Stimulated activated naive CD8-positive, alpha-beta T cell treated with anti-CD3 and anti-CD28 coated beads, Interleukin-15, Interleukin-2, amounts not matched to agents 100 ng/mL and 50 ng/mL, for 24 hours (primary cell): ENCODE results near the gene RASA3.
"Not testable (repeated sequence)": the region's sequence is repeated elsewhere in the genome, so short reads cannot be mapped to it uniquely, and the experiment has no call there.

Experiments used
- H3K27ac Mint-ChIP-seq: one replicate; pipeline ENCODE4 v1.8.0; 2021; ENCODE audit warnings: mild to moderate bottlenecking, mixed read lengths
- H3K27me3 Mint-ChIP-seq: one replicate; pipeline ENCODE4 v1.8.0; 2021; ENCODE audit warnings: mixed read lengths
- H3K36me3 Mint-ChIP-seq: one replicate; pipeline ENCODE4 v1.8.0; 2021; ENCODE audit warnings: low read depth, mixed read lengths
- H3K4me1 Mint-ChIP-seq: one replicate; pipeline ENCODE4 v1.8.0; 2021; ENCODE audit warnings: low read depth, mixed read lengths
- H3K4me3 Mint-ChIP-seq: one replicate; pipeline ENCODE4 v1.8.0; 2021; ENCODE audit warnings: mild to moderate bottlenecking, mixed read lengths
- H3K9me3 Mint-ChIP-seq: one replicate; pipeline ENCODE4 v1.8.0; 2021; ENCODE audit warnings: mixed read lengths

Gene RASA3

DNA sequence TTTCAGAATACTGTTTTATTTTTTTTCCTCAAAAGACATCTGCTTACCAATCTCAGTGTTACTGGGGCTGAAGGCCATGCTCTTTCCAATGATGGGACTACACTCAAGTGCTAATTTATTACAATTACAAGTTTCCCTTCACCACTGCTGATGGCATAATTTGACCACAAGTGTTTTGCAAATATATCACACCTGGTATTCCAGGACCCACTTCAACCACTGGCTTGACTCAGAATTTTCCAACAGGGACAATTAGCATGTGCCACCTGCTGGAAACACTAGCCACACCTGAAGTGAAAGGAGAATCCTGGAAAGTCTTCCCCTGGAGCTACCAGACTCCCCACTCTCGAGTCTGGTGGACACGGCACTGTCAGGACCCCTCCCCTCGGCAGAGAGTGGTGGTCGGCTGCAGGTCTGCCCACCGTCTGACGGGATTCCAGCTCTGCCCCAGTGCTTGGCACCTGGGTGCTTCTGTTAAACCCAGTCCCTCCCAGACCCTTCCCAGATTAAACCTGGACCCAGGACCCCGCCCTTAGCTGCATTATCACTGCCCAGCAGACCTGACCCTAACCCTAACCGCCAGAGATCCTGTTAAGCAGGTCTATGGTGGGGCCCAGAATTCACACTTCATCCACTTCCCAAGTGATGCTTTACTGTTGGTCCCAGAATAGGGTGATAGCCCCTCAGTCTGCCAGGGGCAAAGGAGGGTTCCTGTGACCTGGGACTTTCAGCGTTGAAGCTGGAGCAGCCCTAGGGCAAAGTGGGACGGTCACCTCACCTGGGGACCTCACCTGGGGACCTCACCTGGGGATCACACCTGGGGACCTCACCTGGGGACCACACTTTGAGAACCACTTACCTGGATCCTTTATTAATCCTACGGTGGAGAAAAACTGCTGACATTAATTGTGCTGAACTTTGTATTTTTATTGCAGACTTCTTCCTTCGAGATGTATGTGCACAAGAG is 17.6 kb upstream of the RASA3 start:
- Mint-ChIP-seq H3K4me3 (peak overlapping the region; percentile 40), H3K4me1 (peaks cover 93% of the 10 kb centered on the region), H3K27ac (peak overlapping the region; percentile 75), H3K36me3 (peaks cover 4% of the 10 kb centered on the region), H3K9me3 (peaks cover 6% of the 10 kb centered on the region), H3K27me3 (no peaks in the 10 kb centered on the region)

DNA sequence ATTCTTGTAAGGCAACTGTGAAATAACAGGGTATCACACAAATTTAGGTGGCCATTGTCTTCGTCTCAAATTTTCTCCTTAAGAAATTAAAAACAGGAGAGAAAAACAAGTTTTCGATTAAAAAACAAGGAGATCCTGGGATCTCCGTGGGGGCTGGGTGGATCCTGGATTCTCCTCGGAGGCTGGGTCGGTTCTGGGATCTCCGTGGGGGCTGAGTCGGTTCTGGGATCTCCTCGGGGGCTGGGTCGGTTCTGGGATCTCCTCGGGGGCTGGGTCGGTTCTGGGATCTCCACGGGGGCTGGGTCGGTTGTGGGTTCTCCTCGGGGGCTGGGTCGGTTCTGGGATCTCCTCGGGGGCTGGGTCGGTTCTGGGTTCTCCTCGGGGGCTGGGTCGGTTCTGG is 16.5 kb upstream of the RASA3 start:
- not testable (repeated sequence) for H3K36me3 Mint-ChIP-seq, H3K9me3 Mint-ChIP-seq, H3K27me3 Mint-ChIP-seq
- Mint-ChIP-seq H3K4me1 (peaks cover 90% of the 10 kb centered on the region), H3K4me3 (peak overlapping the region; percentile 66), H3K27ac (peak overlapping the region; percentile 89)

DNA sequence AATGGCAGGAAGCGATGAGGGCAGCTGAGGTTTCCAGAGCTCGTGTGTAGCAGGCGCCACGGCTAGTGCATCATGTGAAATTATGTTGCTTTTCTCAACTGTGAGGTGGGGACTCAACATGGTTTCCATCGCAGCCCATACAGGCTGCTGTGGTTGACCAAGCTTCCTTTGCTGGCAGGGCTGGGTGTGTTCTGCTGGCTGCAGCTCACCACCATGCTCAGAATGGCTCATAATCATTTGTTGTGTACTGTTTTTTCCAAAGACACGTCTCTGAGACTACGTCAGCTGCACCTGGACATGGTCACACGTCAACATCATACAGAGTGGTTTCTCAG is 16.1 kb upstream of the RASA3 start:
- H3K36me3 Mint-ChIP-seq: peaks cover 2% of the 10 kb centered on the region
- no peaks in the 10 kb centered on the region for H3K27me3 Mint-ChIP-seq
- H3K4me3 Mint-ChIP-seq: peak overlapping the region; percentile 66
- peaks cover 2% of the 10 kb centered on the region for H3K9me3 Mint-ChIP-seq
- peaks cover 86% of the 10 kb centered on the region for H3K4me1 Mint-ChIP-seq
- peak overlapping the region; percentile 89 for H3K27ac Mint-ChIP-seq

DNA sequence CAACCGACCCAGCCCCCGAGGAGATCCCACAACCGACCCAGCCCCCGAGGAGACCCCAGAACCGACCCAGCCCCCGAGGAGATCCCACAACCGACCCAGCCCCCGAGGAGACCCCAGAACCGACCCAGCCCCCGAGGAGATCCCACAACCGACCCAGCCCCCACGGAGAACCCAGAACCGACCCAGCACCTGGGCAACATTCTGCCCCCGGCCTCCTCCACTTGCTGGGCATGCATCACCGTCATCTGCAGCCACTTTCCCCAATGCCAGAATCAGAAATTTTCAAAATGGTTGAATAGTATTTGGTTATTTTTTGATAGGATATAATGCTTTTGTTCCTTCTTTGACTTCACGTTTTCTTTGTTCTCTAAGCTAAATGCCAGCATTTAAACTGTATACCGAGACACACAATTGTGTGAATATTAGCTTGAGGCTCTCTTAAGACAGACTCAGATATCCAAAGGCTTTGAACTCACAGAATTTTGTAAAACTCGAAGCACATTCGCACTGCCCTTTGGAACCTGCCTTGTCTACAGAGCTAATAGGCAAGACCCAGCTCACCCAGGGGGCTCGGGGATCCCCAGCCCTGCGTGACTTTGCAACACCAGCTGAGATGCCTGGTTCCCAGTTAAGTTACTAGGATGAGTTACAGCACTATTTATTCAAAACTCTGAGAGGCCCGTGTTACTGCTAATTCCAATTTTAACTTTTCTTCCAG is 15.5 kb upstream of the RASA3 start:
- H3K9me3 Mint-ChIP-seq: no peaks in the 10 kb centered on the region
- H3K27me3 Mint-ChIP-seq: no peaks in the 10 kb centered on the region
- H3K27ac Mint-ChIP-seq: peak overlapping the region; percentile 89
- H3K4me3 Mint-ChIP-seq: peak overlapping the region; percentile 66
- H3K36me3 Mint-ChIP-seq: no peaks in the 10 kb centered on the region
- peaks cover 81% of the 10 kb centered on the region for H3K4me1 Mint-ChIP-seq

DNA sequence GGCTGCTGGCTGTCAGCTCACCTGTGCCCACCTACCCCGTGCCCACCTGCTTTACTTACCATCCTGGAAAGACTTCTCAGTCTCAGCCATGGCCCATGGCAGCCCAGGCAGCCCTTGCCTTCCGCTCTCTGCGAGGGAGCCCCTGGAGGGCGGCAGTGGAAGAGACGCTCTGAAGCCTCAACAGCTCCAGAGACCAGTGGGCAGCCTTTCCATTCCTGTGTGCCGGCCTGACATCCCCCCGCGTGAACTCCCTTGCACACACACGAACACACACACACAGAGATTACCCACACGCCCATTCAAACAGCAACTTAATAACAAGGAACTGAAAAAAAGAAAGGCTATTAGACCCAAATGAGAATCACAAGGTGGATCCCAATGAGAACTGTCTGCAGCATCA is 14.2 kb upstream of the RASA3 start:
- no peaks in the 10 kb centered on the region for H3K9me3 Mint-ChIP-seq
- no peaks in the 10 kb centered on the region for H3K36me3 Mint-ChIP-seq

DNA sequence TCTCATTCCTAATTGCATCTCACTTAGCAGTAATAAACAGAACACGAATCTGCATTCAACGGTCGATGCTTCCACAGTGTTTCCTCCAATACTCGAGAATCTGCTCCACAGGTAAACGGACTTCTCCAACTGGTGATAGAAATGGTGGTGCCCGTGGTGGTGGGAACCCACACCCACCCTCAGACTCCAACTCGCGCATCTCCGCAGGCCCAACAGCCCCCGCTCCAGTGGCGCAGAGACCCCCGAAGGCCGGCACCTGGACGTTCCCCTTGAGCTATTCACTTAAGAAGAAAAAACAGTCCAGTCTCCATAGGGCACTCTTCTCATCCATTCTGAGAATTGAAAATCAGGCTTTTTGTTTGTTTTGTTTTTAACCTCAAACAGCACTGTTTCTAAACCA is 13.8 kb upstream of the RASA3 start:
- Mint-ChIP-seq H3K4me1 (peaks cover 63% of the 10 kb centered on the region), H3K27me3 (no peaks in the 10 kb centered on the region), H3K27ac (peak overlapping the region; percentile 29), H3K4me3 (no peak overlapping the region), H3K9me3 (no peaks in the 10 kb centered on the region), H3K36me3 (no peaks in the 10 kb centered on the region)

More for the DNA sequence above, 14.2 kb upstream of the RASA3 start:
- no peak overlapping the region for H3K4me3 Mint-ChIP-seq
- peaks cover 68% of the 10 kb centered on the region for H3K4me1 Mint-ChIP-seq
- no peaks in the 10 kb centered on the region for H3K27me3 Mint-ChIP-seq
- peak overlapping the region; percentile 82 for H3K27ac Mint-ChIP-seq

DNA sequence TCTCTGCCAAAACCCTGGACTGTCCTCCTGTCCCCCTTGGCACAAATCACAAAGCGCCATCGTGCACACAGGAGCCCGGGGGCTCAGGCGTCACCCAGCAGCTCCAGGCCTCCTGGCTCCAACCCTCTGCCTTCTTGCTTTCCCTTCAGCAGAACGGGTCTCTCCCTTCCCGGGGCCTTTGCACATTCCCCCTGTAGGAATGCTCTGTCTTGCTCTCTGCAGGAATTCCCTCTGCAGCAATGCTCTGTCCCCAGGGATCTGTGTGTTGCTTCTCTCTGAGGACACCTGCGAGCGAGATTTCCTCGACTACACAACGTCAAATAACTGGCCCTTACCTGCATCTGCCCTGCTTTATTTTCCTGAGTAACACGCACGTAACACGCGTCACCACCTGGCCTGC is 13.3 kb upstream of the RASA3 start:
- Mint-ChIP-seq H3K4me1 (peaks cover 58% of the 10 kb centered on the region), H3K27ac (peak overlapping the region; percentile 29), H3K36me3 (no peaks in the 10 kb centered on the region), H3K27me3 (no peaks in the 10 kb centered on the region), H3K4me3 (no peak overlapping the region), H3K9me3 (no peaks in the 10 kb centered on the region)

DNA sequence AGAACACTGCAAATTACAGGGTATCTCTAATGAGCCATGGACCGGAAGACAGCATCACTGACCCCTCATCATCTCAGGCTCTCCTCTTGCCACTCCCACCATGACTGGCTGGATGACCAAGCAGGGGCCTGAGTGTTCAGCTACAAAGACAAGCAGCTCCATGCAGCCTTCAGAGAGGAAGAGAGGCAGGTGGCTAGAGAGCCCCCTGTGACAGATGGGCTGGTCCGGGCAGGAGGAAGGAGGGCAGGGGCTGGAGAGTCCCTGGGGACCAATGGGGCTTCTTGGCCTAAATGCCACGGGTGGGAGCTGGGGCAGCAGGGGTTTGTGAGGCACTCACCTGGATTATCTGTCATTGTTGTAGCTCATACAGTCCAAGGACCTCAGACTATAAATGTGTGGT is 12.8 kb upstream of the RASA3 start:
- peaks cover 54% of the 10 kb centered on the region for H3K4me1 Mint-ChIP-seq
- no peaks in the 10 kb centered on the region for H3K27me3 Mint-ChIP-seq
- no peak overlapping the region for H3K4me3 Mint-ChIP-seq
- H3K9me3 Mint-ChIP-seq: no peaks in the 10 kb centered on the region
- no peaks in the 10 kb centered on the region for H3K36me3 Mint-ChIP-seq
- no peak overlapping the region for H3K27ac Mint-ChIP-seq

DNA sequence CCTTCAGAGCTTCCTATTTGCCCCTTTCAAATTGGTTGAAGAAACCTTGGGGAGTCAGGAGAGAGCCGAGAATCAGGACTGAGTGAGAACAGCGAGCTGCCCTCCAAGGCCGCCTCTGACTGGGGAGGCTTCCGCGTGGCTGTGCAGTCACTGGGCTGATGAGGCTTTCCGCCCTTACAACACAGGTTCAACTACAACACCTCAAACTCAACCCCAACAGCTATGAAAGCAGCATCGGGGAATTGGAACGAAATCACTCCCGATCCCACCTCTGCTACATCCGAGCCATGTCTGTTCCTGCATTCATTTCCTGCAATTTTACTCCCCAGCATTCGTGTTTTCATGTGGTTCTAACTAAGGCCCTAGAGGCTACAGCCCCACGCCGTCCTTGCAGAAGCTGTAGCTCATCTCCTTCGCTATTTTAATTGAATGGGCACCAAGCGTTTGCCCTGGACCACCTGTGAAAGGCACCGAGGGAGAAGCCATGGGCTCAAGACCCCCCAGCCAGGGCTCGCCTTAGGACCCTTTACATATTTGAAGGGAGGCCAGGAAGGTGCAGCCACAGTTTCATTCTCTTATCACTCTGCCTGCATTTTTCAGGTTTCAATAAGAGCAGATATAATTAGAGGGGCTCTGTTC is 12.3 kb upstream of the RASA3 start:
- Mint-ChIP-seq H3K36me3 (no peaks in the 10 kb centered on the region), H3K27ac (no peak overlapping the region), H3K4me3 (no peak overlapping the region), H3K27me3 (no peaks in the 10 kb centered on the region), H3K4me1 (peaks cover 49% of the 10 kb centered on the region), H3K9me3 (no peaks in the 10 kb centered on the region)

DNA sequence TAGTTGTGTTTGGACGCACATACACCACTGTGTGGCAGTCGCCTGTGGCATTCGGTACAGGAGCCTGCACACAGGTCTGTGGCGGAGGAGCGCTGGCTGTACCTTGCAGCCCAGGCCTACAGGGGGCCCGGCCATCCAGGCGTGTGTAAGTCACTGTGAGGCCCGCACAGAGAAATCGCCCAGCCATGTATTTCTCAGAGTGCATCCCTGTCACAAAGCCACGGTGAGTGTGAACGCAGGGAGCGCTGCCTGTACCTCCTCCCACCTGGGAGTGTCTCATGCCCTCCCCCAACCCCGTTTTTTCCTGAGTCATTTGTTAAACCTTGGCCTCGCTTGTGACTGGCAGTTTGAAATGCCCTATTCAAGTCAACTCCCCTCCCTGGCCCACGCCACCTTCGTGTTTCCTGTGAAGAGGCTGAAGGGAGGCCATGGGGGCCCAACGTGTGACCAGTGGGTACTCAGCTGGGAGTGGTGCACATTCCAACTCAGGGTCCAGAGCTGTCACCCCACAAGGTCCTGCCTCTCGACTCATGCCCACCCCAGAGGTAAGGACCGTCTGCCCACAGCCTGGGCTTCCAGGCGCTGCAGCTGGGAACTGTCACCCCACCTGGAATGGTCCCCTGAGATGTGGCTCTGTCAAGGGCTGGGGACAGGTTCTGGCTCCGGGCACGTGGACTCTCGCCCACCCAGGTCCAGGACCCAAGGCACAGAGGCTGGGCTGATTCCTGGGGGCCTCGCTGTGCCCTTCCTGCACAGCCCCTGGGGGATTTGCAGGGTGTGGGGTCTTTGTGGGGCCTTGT is 11.6 kb upstream of the RASA3 start:
- Mint-ChIP-seq H3K4me3 (no peak overlapping the region), H3K4me1 (peaks cover 41% of the 10 kb centered on the region)

DNA sequence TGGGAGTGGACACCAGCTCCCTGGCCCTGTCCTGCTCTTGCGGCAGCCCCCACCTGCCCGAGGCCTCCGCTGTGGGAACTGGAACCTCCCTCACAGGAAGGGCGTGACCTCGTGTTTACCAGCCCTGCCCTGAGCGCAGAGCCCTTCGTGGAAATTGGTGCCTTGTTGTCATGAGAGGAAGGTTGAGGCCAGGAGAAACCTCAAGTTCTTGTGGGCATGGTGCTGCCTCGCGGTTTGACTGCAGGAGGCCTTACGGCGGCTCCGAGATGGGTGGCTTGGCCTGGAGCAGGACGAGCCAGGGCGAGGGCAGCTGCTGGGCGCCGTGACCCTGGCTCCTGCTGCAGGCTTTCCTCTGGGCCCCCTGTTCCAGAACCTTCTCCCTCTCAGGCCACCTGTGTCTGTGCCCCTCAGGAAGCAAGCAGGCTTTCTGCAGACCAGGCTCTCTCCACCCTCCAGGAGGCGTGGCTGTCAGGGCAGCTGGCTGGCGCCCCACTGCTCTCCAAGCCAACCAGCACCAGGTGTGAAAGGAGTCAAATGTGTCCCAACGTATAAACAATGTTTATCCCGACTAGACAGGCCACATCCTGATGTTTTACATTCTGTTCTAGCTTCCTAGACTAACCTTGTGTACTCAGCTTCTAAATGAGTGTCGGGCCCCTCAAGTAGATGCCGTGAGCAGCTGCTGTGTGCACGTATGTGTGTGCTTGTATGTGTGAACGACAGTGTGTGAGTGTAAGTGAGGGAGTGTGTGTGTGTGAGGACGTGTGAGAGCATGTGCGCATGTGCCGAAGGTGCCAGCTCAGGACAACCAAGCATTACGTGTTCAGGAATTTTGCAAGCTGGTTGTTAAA is 10.4 kb upstream of the RASA3 start:
- Mint-ChIP-seq H3K27ac (no peak overlapping the region), H3K9me3 (peaks cover 1% of the 10 kb centered on the region), H3K4me3 (no peak overlapping the region), H3K4me1 (peaks cover 32% of the 10 kb centered on the region), H3K27me3 (no peaks in the 10 kb centered on the region), H3K36me3 (no peaks in the 10 kb centered on the region)

More for the DNA sequence above, 11.6 kb upstream of the RASA3 start:
- no peak overlapping the region for H3K27ac Mint-ChIP-seq
- H3K9me3 Mint-ChIP-seq: no peaks in the 10 kb centered on the region
- no peaks in the 10 kb centered on the region for H3K27me3 Mint-ChIP-seq
- H3K36me3 Mint-ChIP-seq: no peaks in the 10 kb centered on the region

DNA sequence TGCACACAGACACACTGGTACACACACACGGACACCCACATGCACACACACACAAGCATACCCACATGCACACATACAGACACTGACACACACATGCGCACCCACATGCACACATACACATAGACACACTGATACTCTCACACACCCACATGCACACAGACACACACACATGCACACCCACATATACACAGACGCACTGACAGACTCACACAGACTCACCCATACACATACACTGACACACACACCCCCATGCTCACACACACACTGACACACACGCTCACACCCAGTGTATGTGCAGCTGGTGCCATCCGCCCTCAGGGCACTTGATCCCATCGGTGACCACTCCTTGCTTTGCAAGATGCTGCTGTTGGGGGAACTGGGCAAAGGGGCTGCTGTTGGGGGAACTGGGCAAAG is 9.7 kb upstream of the RASA3 start:
- Mint-ChIP-seq H3K4me3 (no peak overlapping the region), H3K27ac (no peak overlapping the region), H3K27me3 (no peaks in the 10 kb centered on the region), H3K36me3 (no peaks in the 10 kb centered on the region), H3K4me1 (peaks cover 35% of the 10 kb centered on the region), H3K9me3 (peaks cover 4% of the 10 kb centered on the region)

DNA sequence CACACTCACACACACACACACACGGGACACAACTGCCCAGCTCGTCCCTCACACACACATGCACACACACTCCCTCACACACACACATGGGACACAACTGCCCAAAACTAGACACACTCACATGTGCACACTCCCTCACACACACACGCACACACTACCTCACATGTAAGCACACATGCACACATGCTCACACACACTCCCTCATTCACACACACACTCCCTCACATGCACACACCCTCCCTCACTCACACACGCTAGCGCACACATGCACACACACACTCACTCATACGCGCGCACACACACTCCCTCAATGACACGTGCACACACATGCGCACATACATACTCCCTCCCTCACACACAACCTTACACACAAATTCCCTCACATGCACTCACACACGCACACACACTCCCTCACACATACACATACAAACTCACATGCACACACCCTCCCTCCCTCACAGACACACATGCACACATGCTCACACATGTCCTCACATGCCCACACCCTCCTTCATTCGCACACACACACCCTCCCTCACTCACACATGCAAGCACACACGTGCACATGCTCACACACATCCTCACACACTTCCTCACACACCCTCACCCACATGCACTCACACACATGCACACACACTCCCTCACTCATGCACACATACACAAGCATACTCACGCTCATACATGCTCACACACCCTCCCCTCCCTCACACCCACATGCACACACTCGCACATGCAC is 9.0 kb upstream of the RASA3 start:
- Mint-ChIP-seq H3K9me3 (peaks cover 4% of the 10 kb centered on the region), H3K4me3 (no peak overlapping the region), H3K4me1 (peaks cover 27% of the 10 kb centered on the region), H3K36me3 (no peaks in the 10 kb centered on the region), H3K27me3 (no peaks in the 10 kb centered on the region), H3K27ac (no peak overlapping the region)
